ENCODE measurements around the gene GCM1. TPM values are rescaled to one million over a fixed set of nuclear protein-coding genes. Genes with fewer than 3 reads are reported as not detected.
A peak's percentile ranks its signal among the peaks of the same experiment; 100 is the strongest.
"Not testable (repeated sequence)": the region's sequence is repeated elsewhere in the genome, so short reads cannot be mapped to it uniquely, and the experiment has no call there.

Gene GCM1
- under 0.01 TPM in 2 replicates for total RNA-seq

- no peak for DNase-seq (ENCODE audit: low read depth in 2 of 2)
Observed at GRCh38 chr6:53148684-53149083, at the start of gene GCM1. Gene GCM1, minus strand, starts transcription at chr6:53148841. Its CDS starts 3,209 bp downstream, at chr6:53145632.

- no peak for DNase-seq (ENCODE audit: low read depth in 2 of 2)
Observed at GRCh38 chr6:53197553-53197952, 48.9 kb upstream of the GCM1 start.

- no peak for DNase-seq (ENCODE audit: low read depth in 2 of 2)
Observed at GRCh38 chr6:53195048-53195447, 46.4 kb upstream of the GCM1 start.

- DNase-seq (ENCODE audit: low read depth in 2 of 2) = peak in 1 of 2 donors; percentile 28
Observed at GRCh38 chr6:53192682-53193188, 44.1 kb upstream of the GCM1 start.

- DNase-seq (ENCODE audit: low read depth in 2 of 2) = no peak
Observed at GRCh38 chr6:53189554-53189953, 40.9 kb upstream of the GCM1 start.

- DNase-seq (ENCODE audit: low read depth in 2 of 2) = no peak
Observed at GRCh38 chr6:53188833-53189232, 40.2 kb upstream of the GCM1 start.

- DNase-seq (ENCODE audit: low read depth in 2 of 2) = no peak
Observed at GRCh38 chr6:53180678-53181077, 32.0 kb upstream of the GCM1 start.

GRCh38 chr6:53179961-53180651 is 31.5 kb upstream of the GCM1 start:
- peak; percentile 78 to 88 for DNase-seq (ENCODE audit: low read depth in 2 of 2)

- DNase-seq (ENCODE audit: low read depth in 2 of 2) = no peak
Observed at GRCh38 chr6:53178837-53179432, 30.3 kb upstream of the GCM1 start.

- DNase-seq (ENCODE audit: low read depth in 2 of 2) = no peak
Observed at GRCh38 chr6:53175027-53175426, 26.4 kb upstream of the GCM1 start.

GRCh38 chr6:53172468-53172803 is 23.8 kb upstream of the GCM1 start:
- DNase-seq (ENCODE audit: low read depth in 2 of 2) = no peak

GRCh38 chr6:53171605-53172467 is 23.2 kb upstream of the GCM1 start:
- peak; percentile 65 to 78 for DNase-seq (ENCODE audit: low read depth in 2 of 2)

GRCh38 chr6:53168516-53169267 is 20.1 kb upstream of the GCM1 start:
- DNase-seq (ENCODE audit: low read depth in 2 of 2) = peak in 1 of 2 donors; percentile 34

- DNase-seq (ENCODE audit: low read depth in 2 of 2) = no peak
Observed at GRCh38 chr6:53165293-53165692, 16.7 kb upstream of the GCM1 start.

GRCh38 chr6:53162606-53163005 is 14.0 kb upstream of the GCM1 start:
- peak; percentile 5 to 14 for DNase-seq (ENCODE audit: low read depth in 2 of 2)

GRCh38 chr6:53161481-53162009 is 12.9 kb upstream of the GCM1 start:
- DNase-seq (ENCODE audit: low read depth in 2 of 2) = peak; percentile 27 to 38

- no peak for DNase-seq (ENCODE audit: low read depth in 2 of 2)
Observed at GRCh38 chr6:53159558-53159957, 10.9 kb upstream of the GCM1 start.

- not testable (repeated sequence) for DNase-seq (ENCODE audit: low read depth in 2 of 2)
Observed at GRCh38 chr6:53158076-53158475, 9.4 kb upstream of the GCM1 start.

- DNase-seq (ENCODE audit: low read depth in 2 of 2) = not testable (repeated sequence)
Observed at GRCh38 chr6:53155279-53155678, 6.6 kb upstream of the GCM1 start.

- DNase-seq (ENCODE audit: low read depth in 2 of 2) = no peak
Observed at GRCh38 chr6:53154794-53155193, 6.2 kb upstream of the GCM1 start.

- DNase-seq (ENCODE audit: low read depth in 2 of 2) = no peak
Observed at GRCh38 chr6:53154071-53154470, 5.4 kb upstream of the GCM1 start.
